Measurements from ENCODE around the gene OR1F1. TPM values are rescaled to one million over a fixed set of nuclear protein-coding genes. Genes with fewer than 3 reads are reported as not detected.

Gene OR1F1
- total and polyA plus RNA-seq, 9 of the 15 experiments (the other 6 are each of a cell fraction or from before 2014, with no cell fraction given): 0.15 to 0.61 (median 0.35) TPM; not detected in 3

DNA sequence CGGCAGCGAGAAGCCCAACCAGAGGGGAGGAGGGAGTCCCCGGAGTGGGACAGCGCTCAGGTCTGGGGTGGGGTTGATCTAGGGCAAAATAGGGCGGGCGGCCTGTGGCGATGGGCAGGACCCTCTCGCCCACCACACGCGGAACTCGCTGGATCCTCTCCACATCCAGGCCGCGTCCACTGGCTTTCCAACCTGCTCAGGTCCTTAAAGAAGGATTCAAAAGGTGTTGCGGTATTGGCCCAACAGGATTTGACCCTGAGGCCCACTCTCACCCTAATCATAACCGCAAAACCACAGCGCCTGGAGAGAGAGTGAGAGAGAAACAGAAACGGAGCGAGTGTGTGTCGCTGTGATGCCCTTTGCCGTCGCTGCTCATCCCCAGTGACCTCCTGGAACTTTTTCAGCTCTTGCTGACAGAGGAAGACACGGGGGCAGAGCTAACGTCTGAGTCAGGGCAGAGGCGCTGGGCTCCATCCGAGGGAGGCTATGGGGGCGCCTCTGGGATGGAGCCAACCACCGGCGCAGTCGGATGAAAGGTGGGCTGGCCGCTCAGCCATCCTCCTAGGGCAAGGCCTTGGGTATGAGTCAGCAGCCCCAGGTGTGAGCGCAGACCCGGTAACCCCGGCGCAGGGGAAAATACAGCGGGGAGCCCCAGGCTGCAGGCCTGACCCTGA lies 16.7 kb upstream of the OR1F1 start (continued):
- TF ChIP-seq, protein P1, sequence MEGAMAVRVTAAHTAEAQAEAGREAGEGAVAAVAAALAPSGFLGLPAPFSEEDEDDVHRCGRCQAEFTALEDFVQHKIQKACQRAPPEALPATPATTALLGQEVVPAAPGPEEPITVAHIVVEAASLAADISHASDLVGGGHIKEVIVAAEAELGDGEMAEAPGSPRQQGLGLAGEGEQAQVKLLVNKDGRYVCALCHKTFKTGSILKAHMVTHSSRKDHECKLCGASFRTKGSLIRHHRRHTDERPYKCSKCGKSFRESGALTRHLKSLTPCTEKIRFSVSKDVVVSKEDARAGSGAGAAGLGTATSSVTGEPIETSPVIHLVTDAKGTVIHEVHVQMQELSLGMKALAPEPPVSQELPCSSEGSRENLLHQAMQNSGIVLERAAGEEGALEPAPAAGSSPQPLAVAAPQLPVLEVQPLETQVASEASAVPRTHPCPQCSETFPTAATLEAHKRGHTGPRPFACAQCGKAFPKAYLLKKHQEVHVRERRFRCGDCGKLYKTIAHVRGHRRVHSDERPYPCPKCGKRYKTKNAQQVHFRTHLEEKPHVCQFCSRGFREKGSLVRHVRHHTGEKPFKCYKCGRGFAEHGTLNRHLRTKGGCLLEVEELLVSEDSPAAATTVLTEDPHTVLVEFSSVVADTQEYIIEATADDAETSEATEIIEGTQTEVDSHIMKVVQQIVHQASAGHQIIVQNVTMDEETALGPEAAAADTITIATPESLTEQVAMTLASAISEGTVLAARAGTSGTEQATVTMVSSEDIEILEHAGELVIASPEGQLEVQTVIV (CRISPR knock-in tag; IDR thresholded peaks at IDR 0.05; ENCODE audit: borderline replicate concordance): no peak
- TF ChIP-seq ZEB2 (IDR thresholded peaks at IDR 0.05) (no peak), ZNF778 (CRISPR knock-in tag; IDR thresholded peaks at IDR 0.05) (no peak), RBBP5 (IDR thresholded peaks at IDR 0.05; ENCODE audit: borderline replicate concordance, insufficient read depth, low read length, poor library complexity, severe bottlenecking) (no peak), ESRRA (IDR thresholded peaks at IDR 0.05; ENCODE audit: borderline replicate concordance, low read depth) (peak; percentile 84; the same call in 1 of the 2 replicates), ZNF707 (CRISPR knock-in tag; conservative IDR thresholded peaks at IDR 0.05) (no peak), PHB (CRISPR knock-in tag; IDR thresholded peaks at IDR 0.05) (no peak), ZC3H4 (CRISPR knock-in tag; IDR thresholded peaks at IDR 0.05; ENCODE audit: borderline replicate concordance) (no peak), NEUROD1 (IDR thresholded peaks at IDR 0.05; ENCODE audit: borderline replicate concordance, low read depth, low read length, partially characterized antibody) (no peak), ARID1B (IDR thresholded peaks at IDR 0.05) (no peak), FOXM1 (IDR thresholded peaks at IDR 0.05; ENCODE audit: low read depth) (no peak), FOXM1 (CRISPR knock-in tag; IDR thresholded peaks at IDR 0.05; ENCODE audit: low read depth) (no peak), XRCC4 (IDR thresholded peaks at IDR 0.05; ENCODE audit: extremely low read depth, insufficient read depth, insufficient read length) (no peak), NELFE (IDR thresholded peaks at IDR 0.05; ENCODE audit: insufficient read depth, insufficient read length) (no peak), ZNF408 (CRISPR knock-in tag; IDR thresholded peaks at IDR 0.05; ENCODE audit: low read depth) (no peak), ZNF316 (IDR thresholded peaks at IDR 0.05) (no peak)
- TF ChIP-seq, protein P2, sequence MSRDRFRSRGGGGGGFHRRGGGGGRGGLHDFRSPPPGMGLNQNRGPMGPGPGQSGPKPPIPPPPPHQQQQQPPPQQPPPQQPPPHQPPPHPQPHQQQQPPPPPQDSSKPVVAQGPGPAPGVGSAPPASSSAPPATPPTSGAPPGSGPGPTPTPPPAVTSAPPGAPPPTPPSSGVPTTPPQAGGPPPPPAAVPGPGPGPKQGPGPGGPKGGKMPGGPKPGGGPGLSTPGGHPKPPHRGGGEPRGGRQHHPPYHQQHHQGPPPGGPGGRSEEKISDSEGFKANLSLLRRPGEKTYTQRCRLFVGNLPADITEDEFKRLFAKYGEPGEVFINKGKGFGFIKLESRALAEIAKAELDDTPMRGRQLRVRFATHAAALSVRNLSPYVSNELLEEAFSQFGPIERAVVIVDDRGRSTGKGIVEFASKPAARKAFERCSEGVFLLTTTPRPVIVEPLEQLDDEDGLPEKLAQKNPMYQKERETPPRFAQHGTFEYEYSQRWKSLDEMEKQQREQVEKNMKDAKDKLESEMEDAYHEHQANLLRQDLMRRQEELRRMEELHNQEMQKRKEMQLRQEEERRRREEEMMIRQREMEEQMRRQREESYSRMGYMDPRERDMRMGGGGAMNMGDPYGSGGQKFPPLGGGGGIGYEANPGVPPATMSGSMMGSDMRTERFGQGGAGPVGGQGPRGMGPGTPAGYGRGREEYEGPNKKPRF (IDR thresholded peaks at IDR 0.05; ENCODE audit: low read depth, low read length): no peak
- TF ChIP-seq, protein P3, sequence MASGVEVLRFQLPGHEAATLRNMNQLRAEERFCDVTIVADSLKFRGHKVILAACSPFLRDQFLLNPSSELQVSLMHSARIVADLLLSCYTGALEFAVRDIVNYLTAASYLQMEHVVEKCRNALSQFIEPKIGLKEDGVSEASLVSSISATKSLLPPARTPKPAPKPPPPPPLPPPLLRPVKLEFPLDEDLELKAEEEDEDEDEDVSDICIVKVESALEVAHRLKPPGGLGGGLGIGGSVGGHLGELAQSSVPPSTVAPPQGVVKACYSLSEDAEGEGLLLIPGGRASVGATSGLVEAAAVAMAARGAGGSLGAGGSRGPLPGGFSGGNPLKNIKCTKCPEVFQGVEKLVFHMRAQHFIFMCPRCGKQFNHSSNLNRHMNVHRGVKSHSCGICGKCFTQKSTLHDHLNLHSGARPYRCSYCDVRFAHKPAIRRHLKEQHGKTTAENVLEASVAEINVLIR (CRISPR knock-in tag; IDR thresholded peaks at IDR 0.05): no peak
- TF ChIP-seq, protein P4, sequence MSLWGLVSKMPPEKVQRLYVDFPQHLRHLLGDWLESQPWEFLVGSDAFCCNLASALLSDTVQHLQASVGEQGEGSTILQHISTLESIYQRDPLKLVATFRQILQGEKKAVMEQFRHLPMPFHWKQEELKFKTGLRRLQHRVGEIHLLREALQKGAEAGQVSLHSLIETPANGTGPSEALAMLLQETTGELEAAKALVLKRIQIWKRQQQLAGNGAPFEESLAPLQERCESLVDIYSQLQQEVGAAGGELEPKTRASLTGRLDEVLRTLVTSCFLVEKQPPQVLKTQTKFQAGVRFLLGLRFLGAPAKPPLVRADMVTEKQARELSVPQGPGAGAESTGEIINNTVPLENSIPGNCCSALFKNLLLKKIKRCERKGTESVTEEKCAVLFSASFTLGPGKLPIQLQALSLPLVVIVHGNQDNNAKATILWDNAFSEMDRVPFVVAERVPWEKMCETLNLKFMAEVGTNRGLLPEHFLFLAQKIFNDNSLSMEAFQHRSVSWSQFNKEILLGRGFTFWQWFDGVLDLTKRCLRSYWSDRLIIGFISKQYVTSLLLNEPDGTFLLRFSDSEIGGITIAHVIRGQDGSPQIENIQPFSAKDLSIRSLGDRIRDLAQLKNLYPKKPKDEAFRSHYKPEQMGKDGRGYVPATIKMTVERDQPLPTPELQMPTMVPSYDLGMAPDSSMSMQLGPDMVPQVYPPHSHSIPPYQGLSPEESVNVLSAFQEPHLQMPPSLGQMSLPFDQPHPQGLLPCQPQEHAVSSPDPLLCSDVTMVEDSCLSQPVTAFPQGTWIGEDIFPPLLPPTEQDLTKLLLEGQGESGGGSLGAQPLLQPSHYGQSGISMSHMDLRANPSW (CRISPR knock-in tag; IDR thresholded peaks at IDR 0.05): no peak
